ENCODE data around the gene MRPL20.
"Not testable (repeated sequence)": the region's sequence is repeated elsewhere in the genome, so short reads cannot be mapped to it uniquely, and the experiment has no call there.

MRPL20 gene

DNA sequence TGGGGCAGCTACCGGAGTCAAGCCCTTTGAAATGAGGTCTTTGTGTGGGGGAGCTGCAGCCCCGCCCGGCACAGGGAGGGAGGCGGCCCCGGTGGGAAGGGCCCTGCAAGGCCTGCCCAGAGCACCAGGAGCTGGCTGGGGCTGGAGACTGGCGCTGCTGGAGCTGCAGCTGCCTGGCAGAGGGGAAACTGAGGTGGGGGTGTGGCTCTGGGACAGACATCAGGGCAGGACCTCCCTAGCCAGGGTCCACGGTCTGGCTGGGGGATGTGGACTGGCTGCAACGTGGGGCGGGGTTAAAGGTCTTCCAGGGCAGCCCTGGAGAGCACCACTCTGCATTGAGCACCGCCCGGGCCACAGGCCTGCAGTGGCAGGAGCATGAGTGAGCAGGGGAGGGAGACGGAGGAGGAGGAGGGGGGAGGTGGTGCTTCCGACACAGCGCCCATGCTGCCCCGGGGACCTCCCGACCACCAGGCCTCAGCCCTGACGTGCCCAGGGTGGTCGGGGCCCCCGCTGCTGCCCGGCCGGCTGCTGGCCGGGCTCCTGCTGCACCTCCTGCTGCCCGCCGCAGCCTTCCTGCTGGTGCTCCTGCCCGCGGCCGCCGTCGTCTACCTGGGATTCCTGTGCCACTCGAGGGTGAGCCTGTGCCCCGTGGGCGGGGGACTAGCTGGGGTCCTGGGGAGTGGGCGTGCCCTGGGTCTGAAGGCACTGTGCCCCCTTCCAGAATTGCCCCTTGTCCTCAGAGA, 18.8 kb upstream of the MRPL20 start:
- DNase-seq (ENCODE audit: low read depth), result no peak

GRCh38 chr1:1425426-1425752, 18.3 kb upstream of the MRPL20 start:
- no peak for DNase-seq (ENCODE audit: low read depth)

DNA sequence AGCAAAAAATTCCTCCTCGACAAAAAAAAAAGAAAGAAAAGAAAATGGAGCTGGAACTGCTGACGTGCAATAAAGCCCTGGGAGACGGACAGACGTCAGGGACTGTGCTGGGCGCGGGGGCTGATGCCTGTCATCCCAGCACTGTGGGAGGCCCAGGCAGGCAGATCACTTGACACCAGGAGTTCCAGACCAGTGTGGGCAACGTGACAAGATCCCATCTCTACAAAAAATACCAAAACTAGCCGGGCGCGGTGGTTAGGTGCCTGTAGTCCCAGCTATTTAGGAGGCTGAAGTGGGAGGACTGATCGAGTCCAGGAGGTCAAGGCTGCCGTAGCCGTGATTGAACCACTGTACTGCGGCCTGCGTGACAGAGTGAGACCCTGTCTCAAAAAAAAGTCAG, 17.6 kb upstream of the MRPL20 start:
- DNase-seq (ENCODE audit: low read depth), result no peak

GRCh38 chr1:1423245-1423597, 16.1 kb upstream of the MRPL20 start:
- DNase-seq (ENCODE audit: low read depth), result no peak

DNA sequence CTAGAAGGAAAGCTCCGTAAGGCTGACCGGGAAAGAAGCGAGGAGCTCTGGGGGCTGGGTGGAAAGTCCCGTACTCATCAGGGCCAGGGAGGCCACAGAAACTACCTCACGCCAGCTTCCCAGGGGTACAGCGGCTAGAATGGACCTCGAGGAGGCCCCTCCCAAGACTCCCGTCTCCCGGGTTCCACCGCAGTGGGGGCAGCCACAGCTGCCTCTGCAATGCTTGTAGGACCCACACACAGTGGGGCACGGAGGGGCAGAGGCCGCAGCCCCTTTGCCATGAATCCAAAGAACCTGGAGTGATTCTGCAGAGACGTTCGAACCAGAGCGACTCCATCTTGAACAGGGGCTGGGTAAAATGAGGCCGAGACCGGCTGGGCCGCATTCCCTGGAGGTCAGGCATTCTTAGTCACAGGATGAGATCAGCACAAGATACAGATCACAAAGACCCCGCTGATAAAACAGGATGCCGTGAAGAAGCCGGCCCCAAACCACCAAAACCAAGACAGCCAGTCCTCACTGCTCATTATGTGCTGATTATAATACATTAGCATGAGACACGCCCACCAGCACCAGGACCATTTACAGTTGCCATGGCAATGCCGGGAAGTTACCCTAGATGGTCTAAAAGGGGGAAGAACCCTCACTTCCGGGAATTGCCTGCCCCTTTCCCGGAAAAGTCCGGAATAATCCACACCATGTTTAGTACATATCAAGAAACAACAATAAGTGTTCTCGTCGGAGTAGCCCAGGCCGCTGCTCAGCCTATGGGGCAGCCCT, 15.6 kb upstream of the MRPL20 start:
- DNase-seq (ENCODE audit: low read depth), result no peak

- no peak for DNase-seq (ENCODE audit: low read depth)
These were observed 14.9 kb upstream of the MRPL20 start for GRCh38 chr1:1421907-1422464.

GRCh38 chr1:1421147-1421906, 14.2 kb upstream of the MRPL20 start, which contains the start of gene ANKRD65:
Gene ANKRD65 (minus strand): TSS chr1:1421276. CDS start chr1:1421005, 271 bp downstream.
- no peak for DNase-seq (ENCODE audit: low read depth)

- no peak for DNase-seq (ENCODE audit: low read depth)
These were observed 13.6 kb upstream of the MRPL20 start for GRCh38 chr1:1420654-1421141.

DNA sequence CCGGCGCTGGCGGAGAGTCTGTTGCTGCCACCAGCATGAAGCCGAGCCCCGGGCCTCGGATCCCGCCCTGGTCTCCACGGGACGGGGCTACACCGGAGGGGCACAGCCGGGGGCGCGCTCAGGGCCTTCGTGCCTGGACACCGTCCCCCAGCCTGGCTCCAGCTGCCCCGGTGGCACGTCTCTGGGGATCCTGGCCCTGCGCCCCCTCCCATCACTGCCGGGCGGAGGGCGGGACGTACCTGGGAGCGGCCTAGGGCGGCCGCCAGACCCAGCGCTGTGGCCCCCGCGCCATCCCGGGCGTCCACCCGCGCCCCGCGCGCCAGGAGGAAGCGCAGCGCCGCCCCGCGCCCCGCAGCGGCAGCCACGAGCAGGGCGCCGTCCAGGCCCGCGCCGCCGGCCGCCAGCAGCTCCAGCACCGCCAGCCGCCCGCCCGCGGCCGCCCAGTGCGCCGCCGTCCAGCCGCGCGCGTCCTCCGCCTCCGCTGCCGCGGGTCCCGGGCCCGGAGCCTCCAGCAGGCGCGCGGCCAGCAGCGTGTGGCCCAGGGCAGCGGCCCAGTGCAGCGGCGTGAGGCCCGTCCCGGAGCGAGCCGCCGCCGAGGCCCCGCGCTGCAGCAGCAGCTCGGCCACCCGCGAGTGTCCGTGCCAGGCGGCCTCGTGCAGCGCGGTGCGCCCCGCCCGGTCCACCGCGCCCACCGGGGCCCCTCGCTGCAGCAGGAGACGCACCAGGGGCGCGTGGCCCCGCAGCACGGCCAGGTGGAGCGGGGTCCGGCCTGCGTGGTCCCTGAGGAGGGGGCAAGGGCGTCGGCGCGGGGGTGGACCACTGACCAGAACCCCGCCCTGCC, 12.9 kb upstream of the MRPL20 start:
- no peak for DNase-seq (ENCODE audit: low read depth)

GRCh38 chr1:1419363-1419812, 12.3 kb upstream of the MRPL20 start:
- DNase-seq (ENCODE audit: low read depth), result no peak

- DNase-seq (ENCODE audit: low read depth), result no peak
These were observed 11.6 kb upstream of the MRPL20 start for GRCh38 chr1:1418464-1419362.

DNA sequence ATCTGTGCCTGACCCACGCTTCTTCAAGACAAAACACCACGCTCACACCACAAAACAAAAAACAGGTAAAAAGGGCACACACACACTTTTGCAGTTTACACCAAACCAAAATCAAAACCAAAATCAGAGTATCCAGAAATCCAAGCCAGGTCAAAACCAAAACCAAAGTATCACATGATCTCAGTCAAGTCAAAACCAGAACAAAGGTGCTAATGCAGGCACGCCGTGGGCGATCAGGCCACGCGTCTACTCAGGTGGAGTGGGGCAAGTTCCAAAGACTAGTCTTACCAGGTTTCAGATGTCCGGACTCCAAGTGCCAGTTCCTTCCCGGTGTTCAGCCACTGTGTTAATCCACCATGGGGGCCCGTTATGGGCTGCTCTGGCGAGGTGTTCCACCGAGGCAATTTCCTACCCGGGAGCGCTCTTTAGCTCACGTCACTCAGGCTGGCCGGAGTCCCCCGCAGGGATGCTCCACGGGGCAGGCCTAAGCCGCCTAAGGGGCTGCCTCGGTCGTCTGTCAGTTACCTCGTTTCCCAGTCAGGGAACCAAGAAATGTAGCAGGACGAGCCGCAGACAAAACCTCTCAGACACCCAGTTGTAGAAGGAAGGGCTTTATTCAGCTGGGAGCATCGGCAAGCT, 10.9 kb upstream of the MRPL20 start:
- not testable (repeated sequence) for DNase-seq (ENCODE audit: low read depth)

DNA sequence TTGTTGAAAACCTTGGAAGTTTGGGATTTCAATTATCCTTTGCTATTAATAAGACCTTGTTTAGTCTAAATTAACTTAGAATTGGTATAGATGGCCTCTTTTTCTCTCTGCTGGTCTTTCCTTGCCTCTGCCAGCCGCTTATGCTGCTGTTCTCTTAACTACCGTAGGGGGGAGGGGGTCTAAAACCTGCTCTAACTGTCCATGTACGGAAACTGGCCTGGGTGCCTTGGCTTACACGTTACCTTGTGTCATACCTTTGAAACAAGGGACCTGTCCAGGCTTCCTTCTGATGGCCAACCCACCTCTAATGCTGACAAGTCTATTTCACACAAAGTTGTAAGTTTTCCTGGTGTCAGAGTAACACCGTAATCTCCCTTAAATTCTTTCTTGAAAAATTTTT, 10.3 kb upstream of the MRPL20 start:
- DNase-seq (ENCODE audit: low read depth), result not testable (repeated sequence)

- no peak for DNase-seq (ENCODE audit: low read depth)
These were observed 8.7 kb upstream of the MRPL20 start for GRCh38 chr1:1415751-1416150.

- DNase-seq (ENCODE audit: low read depth), result not testable (repeated sequence)
These were observed 5.3 kb upstream of the MRPL20 start for GRCh38 chr1:1412311-1412902.

DNA sequence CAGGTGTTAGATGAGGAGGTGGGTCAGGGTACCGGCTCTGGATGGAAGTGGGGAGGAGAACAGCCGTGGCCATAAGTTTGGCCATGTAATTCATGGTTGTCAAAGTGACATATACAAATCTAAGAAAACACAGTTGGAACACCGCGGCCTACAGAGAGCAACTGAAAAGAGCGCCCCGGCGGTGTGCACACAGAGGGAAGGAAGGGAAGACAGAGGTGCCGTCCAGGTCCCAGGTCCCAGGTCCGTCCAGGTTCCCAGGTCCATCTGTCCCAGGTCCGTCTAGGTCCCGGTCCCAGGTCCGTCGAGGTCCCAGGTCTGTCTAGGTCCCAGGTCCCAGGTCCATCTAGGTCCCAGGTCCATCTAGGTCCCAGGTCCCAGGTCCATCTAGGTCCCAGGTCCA, 4.5 kb upstream of the MRPL20 start:
- no peak for DNase-seq (ENCODE audit: low read depth)

- DNase-seq (ENCODE audit: low read depth), result not testable (repeated sequence)
These were observed 3.1 kb upstream of the MRPL20 start for GRCh38 chr1:1410238-1410637.

GRCh38 chr1:1407636-1408318, 684 bp upstream of the MRPL20 start:
- no peak for DNase-seq (ENCODE audit: low read depth)
